ENCODE data around the gene MGP. TPM values are rescaled to one million over a fixed set of nuclear protein-coding genes. Genes with fewer than 3 reads are reported as not detected.
A peak's percentile ranks its signal among the peaks of the same experiment; 100 is the strongest.

Gene MGP
- total and polyA plus RNA-seq, 2 experiments from 2014 or later: 117 to 561 TPM

DNA sequence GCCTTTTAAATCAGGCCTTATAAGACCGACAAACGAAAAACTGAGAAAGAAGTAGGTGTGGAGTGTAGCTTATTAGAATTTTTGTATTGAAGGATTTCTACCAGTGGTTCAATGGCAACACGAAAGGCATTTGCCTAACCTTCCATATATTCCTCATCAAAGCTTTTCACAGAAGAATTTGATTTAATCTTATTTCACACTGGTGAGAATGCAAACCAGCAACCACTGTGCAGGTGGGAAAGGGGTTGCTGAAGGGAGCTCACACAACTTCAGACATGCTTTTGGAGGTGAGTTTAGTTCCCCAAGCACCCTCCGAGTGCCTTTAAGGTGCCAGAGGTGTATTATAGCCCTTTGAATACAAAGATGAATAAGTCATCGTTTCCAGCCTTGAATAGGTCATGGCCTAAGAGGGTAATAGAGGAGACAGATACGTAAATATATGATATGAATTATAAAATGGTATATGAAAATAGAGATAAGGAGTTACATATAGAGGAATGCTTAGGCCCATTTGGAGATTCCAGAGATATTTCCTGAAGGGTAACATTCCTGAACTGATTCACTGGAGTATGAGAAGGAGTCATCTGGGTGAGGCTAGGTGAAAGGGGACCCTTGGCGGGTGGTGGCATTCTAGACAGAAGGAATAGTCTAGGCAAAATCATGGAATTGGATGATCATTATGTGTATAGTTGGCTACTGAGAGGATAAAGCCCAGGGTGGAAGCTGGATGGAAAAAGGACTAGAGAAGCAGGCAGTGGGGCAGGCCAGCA is 46.3 kb upstream of the MGP start:
- Histone ChIP-seq H3K9me3 (ENCODE audit: low read depth) (no peaks in the 10 kb centered on the region), H3K36me3 (replicated peaks; ENCODE audit: insufficient read depth, low read depth) (no peaks in the 10 kb centered on the region), H4K20me1 (ENCODE audit: insufficient read depth, poor library complexity, severe bottlenecking) (no peaks in the 10 kb centered on the region), H3K27me3 (no peaks in the 10 kb centered on the region), H2AFZ (no peak overlapping the region), H3K4me3 (no peak overlapping the region), H3K4me2 (no peak overlapping the region), H3K27ac (peak overlapping the region; percentile 39), H3K4me1 (ENCODE audit: insufficient read depth) (peaks cover 51% of the 10 kb centered on the region), H3K9me2 (replicated peaks; ENCODE audit: insufficient read depth) (no peaks in the 10 kb centered on the region), H3K79me2 (peaks cover 3% of the 10 kb centered on the region)
- no peak for DNase-seq (ENCODE audit: low spot score)
- TF ChIP-seq EZH2phosphoT487 (IDR thresholded peaks at IDR 0.05; ENCODE audit: low read depth, severe bottlenecking, unreplicated experiment) (no peak), EZH2 (IDR thresholded peaks at IDR 0.05; ENCODE audit: borderline replicate concordance) (no peak)
- TF ChIP-seq, protein P1, sequence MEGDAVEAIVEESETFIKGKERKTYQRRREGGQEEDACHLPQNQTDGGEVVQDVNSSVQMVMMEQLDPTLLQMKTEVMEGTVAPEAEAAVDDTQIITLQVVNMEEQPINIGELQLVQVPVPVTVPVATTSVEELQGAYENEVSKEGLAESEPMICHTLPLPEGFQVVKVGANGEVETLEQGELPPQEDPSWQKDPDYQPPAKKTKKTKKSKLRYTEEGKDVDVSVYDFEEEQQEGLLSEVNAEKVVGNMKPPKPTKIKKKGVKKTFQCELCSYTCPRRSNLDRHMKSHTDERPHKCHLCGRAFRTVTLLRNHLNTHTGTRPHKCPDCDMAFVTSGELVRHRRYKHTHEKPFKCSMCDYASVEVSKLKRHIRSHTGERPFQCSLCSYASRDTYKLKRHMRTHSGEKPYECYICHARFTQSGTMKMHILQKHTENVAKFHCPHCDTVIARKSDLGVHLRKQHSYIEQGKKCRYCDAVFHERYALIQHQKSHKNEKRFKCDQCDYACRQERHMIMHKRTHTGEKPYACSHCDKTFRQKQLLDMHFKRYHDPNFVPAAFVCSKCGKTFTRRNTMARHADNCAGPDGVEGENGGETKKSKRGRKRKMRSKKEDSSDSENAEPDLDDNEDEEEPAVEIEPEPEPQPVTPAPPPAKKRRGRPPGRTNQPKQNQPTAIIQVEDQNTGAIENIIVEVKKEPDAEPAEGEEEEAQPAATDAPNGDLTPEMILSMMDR (IDR thresholded peaks at IDR 0.05; ENCODE audit: poor library complexity): no peak
- 92% methylated on average over 7 of the region's 7 CpGs for WGBS (ENCODE audit: low lambda C conversion rate, missing lambda C conversion rate)

DNA sequence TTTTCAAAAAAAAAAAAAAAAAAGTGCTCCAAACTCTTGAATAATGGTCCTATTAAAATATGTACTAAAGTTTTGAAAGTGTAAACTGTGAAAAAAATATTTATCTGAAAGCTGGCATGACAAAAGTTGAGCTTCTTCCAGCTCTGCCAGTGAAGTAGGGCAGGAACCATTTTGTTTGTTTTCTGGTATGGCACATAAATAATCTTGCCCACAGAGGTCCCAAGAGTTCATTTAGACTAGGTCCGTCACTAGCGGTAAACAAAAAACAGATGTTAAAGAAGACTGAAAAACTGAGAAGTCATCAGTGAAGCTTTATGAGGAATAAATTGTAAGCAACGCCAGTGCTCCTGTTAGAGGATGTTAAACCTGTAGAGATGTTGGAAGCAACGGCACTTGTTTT is 45.7 kb upstream of the MGP start:
- Histone ChIP-seq H3K27me3 (no peaks in the 10 kb centered on the region), H3K4me1 (ENCODE audit: insufficient read depth) (peaks cover 51% of the 10 kb centered on the region), H4K20me1 (ENCODE audit: insufficient read depth, poor library complexity, severe bottlenecking) (no peaks in the 10 kb centered on the region), H3K4me2 (no peak overlapping the region), H3K4me3 (no peak overlapping the region), H3K9me2 (replicated peaks; ENCODE audit: insufficient read depth) (no peaks in the 10 kb centered on the region), H3K36me3 (replicated peaks; ENCODE audit: insufficient read depth, low read depth) (no peaks in the 10 kb centered on the region), H3K27ac (peak overlapping the region; percentile 39), H3K9me3 (ENCODE audit: low read depth) (no peaks in the 10 kb centered on the region), H3K79me2 (peaks cover 3% of the 10 kb centered on the region), H2AFZ (no peak overlapping the region)
- TF ChIP-seq, protein P1 (IDR thresholded peaks at IDR 0.05; ENCODE audit: poor library complexity): no peak
- TF ChIP-seq EZH2 (IDR thresholded peaks at IDR 0.05; ENCODE audit: borderline replicate concordance): no peak
- TF ChIP-seq EZH2phosphoT487 (IDR thresholded peaks at IDR 0.05; ENCODE audit: low read depth, severe bottlenecking, unreplicated experiment): no peak
- DNase-seq (ENCODE audit: low spot score): no peak
- 62% methylated on average over 4 of the region's 4 CpGs for WGBS (ENCODE audit: low lambda C conversion rate, missing lambda C conversion rate)

DNA sequence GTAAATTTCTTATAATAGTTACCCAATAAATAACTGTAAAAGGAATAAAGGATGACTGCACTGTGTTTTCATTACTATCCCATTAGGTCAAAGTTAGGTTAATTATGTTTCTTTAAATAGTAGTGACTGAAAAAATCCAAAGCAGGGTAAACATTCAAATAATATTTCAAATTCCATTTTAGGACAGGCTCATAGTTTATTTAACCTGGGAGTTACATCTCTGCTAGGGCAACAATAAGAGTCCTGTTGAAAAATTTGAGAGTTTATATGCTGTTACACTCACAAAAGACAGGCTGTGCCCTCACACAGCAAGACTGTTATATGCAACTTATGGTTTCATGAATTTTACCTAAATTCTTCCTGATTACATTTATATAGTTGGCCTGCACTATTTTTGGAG is 44.6 kb upstream of the MGP start:
- TF ChIP-seq EZH2 (IDR thresholded peaks at IDR 0.05; ENCODE audit: borderline replicate concordance) (no peak), EZH2phosphoT487 (IDR thresholded peaks at IDR 0.05; ENCODE audit: low read depth, severe bottlenecking, unreplicated experiment) (no peak)
- TF ChIP-seq, protein P1 (IDR thresholded peaks at IDR 0.05; ENCODE audit: poor library complexity): peak; percentile 43
- H3K36me3 ChIP-seq (replicated peaks; ENCODE audit: insufficient read depth, low read depth): no peaks in the 10 kb centered on the region
- DNase-seq (ENCODE audit: low spot score): no peak
- peaks cover 44% of the 10 kb centered on the region for H3K4me1 ChIP-seq (ENCODE audit: insufficient read depth)
- no peaks in the 10 kb centered on the region for H3K27me3 ChIP-seq
- H3K4me3 ChIP-seq: no peak overlapping the region
- peak overlapping the region; percentile 64 for H3K4me2 ChIP-seq
- H3K9me2 ChIP-seq (replicated peaks; ENCODE audit: insufficient read depth): no peaks in the 10 kb centered on the region
- H3K27ac ChIP-seq: peak overlapping the region; percentile 39
- no peaks in the 10 kb centered on the region for H4K20me1 ChIP-seq (ENCODE audit: insufficient read depth, poor library complexity, severe bottlenecking)
- no peaks in the 10 kb centered on the region for H3K9me3 ChIP-seq (ENCODE audit: low read depth)
- H3K79me2 ChIP-seq: peaks cover 3% of the 10 kb centered on the region
- H2AFZ ChIP-seq: no peak overlapping the region

Data from hepatocyte (in vitro differentiated cells).